Fibroblast of the aortic adventitia (primary cell): ENCODE data around the gene LONP1. TPM values are rescaled to one million over a fixed set of nuclear protein-coding genes. Genes with fewer than 3 reads are reported as not detected.

ENCODE experiments used
- DNase-seq: peaks from one replicate; pipeline ENCODE4 v3.0.0-alpha.2; 2010; ENCODE audit warnings: low read depth
- H3K4me3 ChIP-seq: 2 replicates; pipeline ENCODE4 v1.5.1; 2011; ENCODE audit warnings: low read depth, mild to moderate bottlenecking, control low read depth, low read length, moderate library complexity
- CTCF ChIP-seq: IDR thresholded peaks from 2 replicates; pipeline ENCODE4 v1.5.1; 2011; ENCODE audit warnings: mild to moderate bottlenecking, low read length, control low read depth, inconsistent platforms; ENCODE audit not compliant: insufficient read depth
- total RNA-seq: library from RNA; depleted of rRNA; stranded (reverse); fragments of >200 nt; gene quantifications from 2 replicates; pipeline ENCODE4 v1.2.3, GENCODE V29; 2012; ENCODE audit warnings: low replicate concordance

LONP1 gene
- total RNA-seq, 1 donor, result 80.3 TPM

GRCh38 chr19:5655412-5655811, 64.5 kb downstream of the LONP1 start:
- TF ChIP-seq CTCF, result no peak
- DNase-seq, result no peak
- no peak overlapping the region for H3K4me3 ChIP-seq

GRCh38 chr19:5654931-5655330, 65.0 kb downstream of the LONP1 start:
- DNase-seq, result no peak
- no peak overlapping the region for H3K4me3 ChIP-seq
- no peak for TF ChIP-seq CTCF

GRCh38 chr19:5652261-5652660, 67.7 kb downstream of the LONP1 start:
- H3K4me3 ChIP-seq, result no peak overlapping the region
- no peak for DNase-seq
- TF ChIP-seq CTCF, result no peak

GRCh38 chr19:5651361-5651760, 68.6 kb downstream of the LONP1 start:
- no peak for TF ChIP-seq CTCF
- H3K4me3 ChIP-seq, result no peak overlapping the region
- DNase-seq, result no peak

- no peak for DNase-seq
- H3K4me3 ChIP-seq, result no peak overlapping the region
- no peak for TF ChIP-seq CTCF
Measured at GRCh38 chr19:5648464-5648863, 71.5 kb downstream of the LONP1 start.

GRCh38 chr19:5646703-5647102, 73.2 kb downstream of the LONP1 start:
- DNase-seq, result no peak
- no peak for TF ChIP-seq CTCF

GRCh38 chr19:5645409-5645808, 74.5 kb downstream of the LONP1 start:
- TF ChIP-seq CTCF, result no peak
- DNase-seq, result no peak
- H3K4me3 ChIP-seq, result no peak overlapping the region

More at GRCh38 chr19:5646703-5647102, 73.2 kb downstream of the LONP1 start:
- H3K4me3 ChIP-seq, result no peak overlapping the region
